HCT116 (cell line): ENCODE results near the gene ELP2. TPM values are rescaled to one million over a fixed set of nuclear protein-coding genes. Genes with fewer than 3 reads are reported as not detected.

Experiments used
- ATAC-seq: fragments of 200-7000 bp; cut with Tn5 transposase; 2 replicates; pipeline ENCODE4 v1.9.1; 2020; ENCODE audit warnings: mild to moderate bottlenecking, moderate library complexity
- BruUV-seq: library from RNA; stranded (reverse); fragments of 400-500 nt; replicated peaks from 2 replicates; lab custom pipeline; 2021; lab: Mats Ljungman, UMichigan
- CTCF ChIA-PET: fragments of 300-600 bp; sonication (Branson Sonifier 250); formaldehyde crosslinking; loops from one replicate; lab custom pipeline; 2021; ENCODE audit warnings: antibody characterized with exemption; lab: Charles Lee
- POLR2A ChIA-PET: fragments of 300-600, 350-600 bp; sonication (Branson Sonifier 250); formaldehyde crosslinking; loops from one replicate; lab custom pipeline; 2021; ENCODE audit warnings: antibody characterized with exemption; lab: Charles Lee
- RAD21 ChIA-PET, 2 experiments: fragments of 300-600 bp; sonication (Branson Sonifier 250); formaldehyde crosslinking; loops; one replicate each; lab custom pipeline; 2023; ENCODE audit warnings: low total read pairs in 2 of 2; ENCODE audit not compliant: uncharacterized antibody in 2 of 2, unreplicated experiment in 2 of 2, low non-redundant PET in 1 of 2; lab: Charles Lee
- DNase-seq: peaks from one replicate; pipeline ENCODE4 v3.0.0-alpha.2; 2010; ENCODE audit warnings: low read depth, low spot score
- H2AFZ ChIP-seq: fragments of 200-600 bp; shearing (Covaris generic), sonication (generic); 2 replicates; pipeline ENCODE4 v1.6.1; 2017; ENCODE audit warnings: low read depth, mixed run types, mixed read lengths, antibody characterized with exemption, low read length; ENCODE audit not compliant: poor library complexity, severe bottlenecking
- H3K27ac ChIP-seq: 2 replicates; pipeline ENCODE4 v1.5.1; 2012; ENCODE audit warnings: low read depth, low read length
- H3K27me3 ChIP-seq: fragments of 200-600 bp; sonication (generic); 2 replicates; pipeline ENCODE4 v1.6.1; 2016; ENCODE audit warnings: mixed run types, low read length, mixed read lengths; ENCODE audit not compliant: insufficient read depth
- H3K36me3 ChIP-seq, 2 experiments: fragments of 200-500 bp in 1 of 2; fragments of 200-600 bp in 1 of 2; sonication (Bioruptor generic) in 1 of 2; sonication (generic) in 1 of 2; 2 replicates each; pipeline versions ENCODE4 v1.5.1 to v1.6.1; 2014 to 2016; ENCODE audit warnings: low read length in 2 of 2, inconsistent platforms in 1 of 2, mixed read lengths in 1 of 2, mixed run types in 1 of 2; ENCODE audit not compliant: insufficient read depth in 2 of 2, control insufficient read depth in 1 of 2
- H3K4me1 ChIP-seq, 2 experiments: fragments of 200-600 bp in 1 of 2; sonication (generic) in 1 of 2; 2 replicates each; pipeline versions ENCODE4 v1.5.1 to v1.6.1; 2012 to 2017; ENCODE audit warnings: low read length in 2 of 2, inconsistent platforms in 1 of 2, mild to moderate bottlenecking in 1 of 2, mixed read lengths in 1 of 2, mixed run types in 1 of 2, moderate library complexity in 1 of 2; ENCODE audit not compliant: insufficient read depth in 2 of 2, control insufficient read depth in 1 of 2
- H3K4me2 ChIP-seq: fragments of 200-600 bp; sonication (generic); 2 replicates; pipeline ENCODE4 v1.6.1; 2017; ENCODE audit warnings: mixed run types, low read length, mixed read lengths
- H3K4me3 ChIP-seq, 2 experiments: fragments of 200-600 bp in 1 of 2; sonication (generic) in 1 of 2; replicated peaks in 1 of 2; 2 replicates each; pipeline ENCODE4 v1.5.1; 2011 to 2016; ENCODE audit warnings: low read length in 2 of 2, control low read depth in 1 of 2, low read depth in 1 of 2, mild to moderate bottlenecking in 1 of 2, mixed read lengths in 1 of 2, mixed run types in 1 of 2
- H3K79me2 ChIP-seq: fragments of 200-600 bp; sonication (generic); 2 replicates; pipeline ENCODE4 v1.6.1; 2017; ENCODE audit warnings: mild to moderate bottlenecking, mixed run types, low read length, moderate library complexity, mixed read lengths; ENCODE audit not compliant: insufficient read depth
- H3K9ac ChIP-seq: fragments of 200-600 bp; sonication (generic); 2 replicates; pipeline ENCODE4 v1.6.1; 2016; ENCODE audit warnings: low read length, mixed read lengths
- H3K9me2 ChIP-seq: fragments of 200-600 bp; sonication (generic), shearing (Covaris generic); 2 replicates; pipeline ENCODE4 v1.6.1; 2017; ENCODE audit warnings: mixed run types, mild to moderate bottlenecking, moderate library complexity; ENCODE audit not compliant: insufficient read depth
- H3K9me3 ChIP-seq, 2 experiments: fragments of 200-500 bp in 1 of 2; fragments of 200-600 bp in 1 of 2; sonication (Bioruptor generic) in 1 of 2; sonication (generic) in 1 of 2; 2 replicates each; pipeline ENCODE4 v1.6.1; 2014 to 2017; ENCODE audit warnings: low read length in 2 of 2, mixed read lengths in 2 of 2, inconsistent platforms in 1 of 2, low read depth in 1 of 2, mild to moderate bottlenecking in 1 of 2, mixed run types in 1 of 2, moderate library complexity in 1 of 2; ENCODE audit not compliant: control insufficient read depth in 1 of 2, insufficient read depth in 1 of 2
- H4K20me1 ChIP-seq: fragments of 200-600 bp; sonication (generic), shearing (Covaris generic); 2 replicates; pipeline ENCODE4 v1.6.1; 2017; ENCODE audit warnings: mixed run types, mild to moderate bottlenecking, moderate library complexity; ENCODE audit not compliant: insufficient read depth
- JUND ChIP-seq: IDR thresholded peaks from 2 replicates; pipeline ENCODE4 v1.6.1; 2012
- POLR2A ChIP-seq: IDR thresholded peaks from 2 replicates; pipeline ENCODE4 v1.7.0; 2011; ENCODE audit warnings: borderline replicate concordance; ENCODE audit not compliant: insufficient read depth, insufficient read length; ENCODE audit errors: extremely low read depth
- YY1 ChIP-seq: IDR thresholded peaks from 2 replicates; pipeline ENCODE4 v1.6.1; 2011; ENCODE audit warnings: low read length, low read depth, moderate library complexity, mild to moderate bottlenecking; ENCODE audit not compliant: insufficient replicate concordance; ENCODE audit errors: extremely low read depth
- ZNF274 ChIP-seq: fragments of 200-500 bp; sonication (Bioruptor generic); IDR thresholded peaks from 2 replicates; pipeline ENCODE4 v1.6.1; 2014; ENCODE audit warnings: mild to moderate bottlenecking, low read depth, low read length, inconsistent platforms
- intact Hi-C: fragments of 100-400 bp; cut with micrococcal nuclease; formaldehyde crosslinking; loops from 2 replicates; pipeline ENCODE4 v1.10.0; 2022
- total RNA-seq: library from RNA; stranded (reverse); gene quantifications from one replicate; pipeline ENCODE4 v1.2.1, GENCODE V29; 2021; ENCODE audit not compliant: unreplicated experiment

ELP2 gene
- total RNA-seq, 1 experiment from 2014 or later: 109 TPM

- H3K27ac ChIP-seq: no peak overlapping the region
- ATAC-seq (no peak), DNase-seq (no peak)
- intact Hi-C loops: no loop called here
- no peaks in the 10 kb centered on the region for H3K4me1 ChIP-seq
- no peak overlapping the region for H2AFZ ChIP-seq
- POLR2A ChIA-PET: no interaction called here
- H3K79me2 ChIP-seq: no peaks in the 10 kb centered on the region
- CTCF ChIA-PET: no interaction called here
- no peak overlapping the region for H3K4me2 ChIP-seq
- no peak for TF ChIP-seq POLR2A
- TF ChIP-seq ZNF274: no peak
- no peak for TF ChIP-seq YY1
- H4K20me1 ChIP-seq: no peaks in the 10 kb centered on the region
- no peak overlapping the region for H3K9ac ChIP-seq
- no TSS peak for BruUV-seq
- no peaks in the 10 kb centered on the region for H3K27me3 ChIP-seq
- RAD21 ChIA-PET: no interaction called here
- no peaks in the 10 kb centered on the region for H3K9me3 ChIP-seq
- H3K36me3 ChIP-seq: peaks cover 13 to 15% of the 10 kb centered on the region in 2 experiments; a peak in 3 of 4 replicates
- no peak overlapping the region for H3K4me3 ChIP-seq
- no peaks in the 10 kb centered on the region for H3K9me2 ChIP-seq
Measured at GRCh38 chr18:36179562-36180355, 50.1 kb downstream of the ELP2 start.

GRCh38 chr18:36181441-36181840 is 51.7 kb downstream of the ELP2 start:
- intact Hi-C loops: no loop called here

More at GRCh38 chr18:36181441-36181840, 51.7 kb downstream of the ELP2 start:
- no peak for ATAC-seq
- ChIA-PET CTCF (no interaction called here), POLR2A (no interaction called here), RAD21 (interaction anchor here in 1 of 2 experiments (0.7 kb wide), 1 partner anchor 103 kb away, joined by 3 read pairs; no protein-coding TSS in a partner anchor)
- no peak for DNase-seq
- peaks cover 0 to 5% of the 10 kb centered on the region in 2 experiments; a peak in 2 of 4 replicates for H3K4me1 ChIP-seq
- peaks cover 4 to 6% of the 10 kb centered on the region in 2 experiments; a peak in 3 of 4 replicates for H3K36me3 ChIP-seq
- no peak overlapping the region for H3K4me2 ChIP-seq
- H3K27me3 ChIP-seq: no peaks in the 10 kb centered on the region
- no peaks in the 10 kb centered on the region for H4K20me1 ChIP-seq
- no TSS peak for BruUV-seq
- no peak overlapping the region for H3K4me3 ChIP-seq
- H3K79me2 ChIP-seq: no peaks in the 10 kb centered on the region
- H2AFZ ChIP-seq: no peak overlapping the region
- no peak overlapping the region for H3K9ac ChIP-seq
- TF ChIP-seq JUND: no peak
- H3K9me2 ChIP-seq: no peaks in the 10 kb centered on the region
- no peaks in the 10 kb centered on the region for H3K9me3 ChIP-seq
- H3K27ac ChIP-seq: no peak overlapping the region
